Measurements from ENCODE around the gene WDR88.

GRCh38 chr19:33132021-33132420 lies at the start of gene WDR88:
- TF ChIP-seq EP300 (IDR thresholded peaks at IDR 0.05) (no peak), POLR2A (IDR thresholded peaks at IDR 0.05; ENCODE audit: low read depth) (no peak), POLR2AphosphoS5 (IDR thresholded peaks at IDR 0.05) (no peak)
- TF ChIP-seq, protein P1, sequence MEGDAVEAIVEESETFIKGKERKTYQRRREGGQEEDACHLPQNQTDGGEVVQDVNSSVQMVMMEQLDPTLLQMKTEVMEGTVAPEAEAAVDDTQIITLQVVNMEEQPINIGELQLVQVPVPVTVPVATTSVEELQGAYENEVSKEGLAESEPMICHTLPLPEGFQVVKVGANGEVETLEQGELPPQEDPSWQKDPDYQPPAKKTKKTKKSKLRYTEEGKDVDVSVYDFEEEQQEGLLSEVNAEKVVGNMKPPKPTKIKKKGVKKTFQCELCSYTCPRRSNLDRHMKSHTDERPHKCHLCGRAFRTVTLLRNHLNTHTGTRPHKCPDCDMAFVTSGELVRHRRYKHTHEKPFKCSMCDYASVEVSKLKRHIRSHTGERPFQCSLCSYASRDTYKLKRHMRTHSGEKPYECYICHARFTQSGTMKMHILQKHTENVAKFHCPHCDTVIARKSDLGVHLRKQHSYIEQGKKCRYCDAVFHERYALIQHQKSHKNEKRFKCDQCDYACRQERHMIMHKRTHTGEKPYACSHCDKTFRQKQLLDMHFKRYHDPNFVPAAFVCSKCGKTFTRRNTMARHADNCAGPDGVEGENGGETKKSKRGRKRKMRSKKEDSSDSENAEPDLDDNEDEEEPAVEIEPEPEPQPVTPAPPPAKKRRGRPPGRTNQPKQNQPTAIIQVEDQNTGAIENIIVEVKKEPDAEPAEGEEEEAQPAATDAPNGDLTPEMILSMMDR (IDR thresholded peaks at IDR 0.05): no peak
